Erythroblast (primary cell): ENCODE measurements around the gene CYP2B6.
"Not testable (repeated sequence)": the region's sequence is repeated elsewhere in the genome, so short reads cannot be mapped to it uniquely, and the experiment has no call there.

ENCODE experiments used
- DNase-seq, 2 experiments: peaks; one replicate each; lab custom pipeline; 2025; lab: John Stamatoyannopoulos, UW
- GATA1 ChIP-seq: IDR thresholded peaks from 2 replicates; pipeline ENCODE4 v1.6.1; 2011; ENCODE audit warnings: low read depth, mild to moderate bottlenecking, control low read depth, low read length, moderate library complexity
- POLR2A ChIP-seq: IDR thresholded peaks from 2 replicates; pipeline ENCODE4 v1.6.1; 2011; ENCODE audit warnings: mild to moderate bottlenecking, low read length

CYP2B6 gene

DNA sequence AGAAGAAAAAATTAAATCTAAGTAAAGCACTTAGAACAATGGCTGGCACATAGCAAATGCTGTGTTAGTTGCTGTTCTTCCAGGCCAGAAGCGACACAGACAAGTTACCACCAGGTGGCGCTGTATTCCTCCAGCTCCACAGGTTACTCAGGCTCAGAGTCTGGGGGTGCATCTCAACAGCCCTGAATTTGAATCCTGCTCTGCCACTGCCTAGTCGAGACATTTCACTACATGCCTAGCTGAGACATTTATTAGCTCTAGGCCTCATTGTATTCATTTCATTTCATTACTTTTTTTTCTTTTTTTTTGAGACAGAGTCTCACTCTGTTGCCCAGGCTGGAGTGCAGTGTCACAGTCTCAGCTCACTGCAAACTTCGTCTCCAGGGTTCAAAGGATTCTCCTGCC lies 16.4 kb upstream of the CYP2B6 start:
- DNase-seq: peak; percentile 78 to 89
- no peak for TF ChIP-seq POLR2A
- TF ChIP-seq GATA1: no peak

DNA sequence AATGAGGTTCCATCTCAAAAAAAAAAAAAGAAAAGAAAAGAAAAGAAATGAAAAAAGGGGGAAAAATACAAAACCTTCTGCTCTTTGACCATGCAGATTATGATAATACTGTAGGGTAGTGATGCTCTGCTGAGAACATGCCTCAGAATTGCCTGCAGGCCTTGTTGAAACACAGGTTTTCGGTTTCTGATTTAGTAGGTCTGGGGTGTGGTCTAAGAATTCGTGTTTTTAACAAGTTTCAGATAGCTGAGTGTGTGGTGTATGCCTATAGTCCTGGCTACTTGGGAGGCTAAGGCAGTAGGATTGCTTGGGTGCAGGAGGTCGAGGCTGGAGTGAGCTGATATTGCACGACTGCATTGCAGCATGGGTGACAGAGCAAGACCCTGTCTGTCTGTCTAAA lies 14.9 kb upstream of the CYP2B6 start:
- no peak for DNase-seq
- TF ChIP-seq POLR2A (no peak), GATA1 (no peak)

DNA sequence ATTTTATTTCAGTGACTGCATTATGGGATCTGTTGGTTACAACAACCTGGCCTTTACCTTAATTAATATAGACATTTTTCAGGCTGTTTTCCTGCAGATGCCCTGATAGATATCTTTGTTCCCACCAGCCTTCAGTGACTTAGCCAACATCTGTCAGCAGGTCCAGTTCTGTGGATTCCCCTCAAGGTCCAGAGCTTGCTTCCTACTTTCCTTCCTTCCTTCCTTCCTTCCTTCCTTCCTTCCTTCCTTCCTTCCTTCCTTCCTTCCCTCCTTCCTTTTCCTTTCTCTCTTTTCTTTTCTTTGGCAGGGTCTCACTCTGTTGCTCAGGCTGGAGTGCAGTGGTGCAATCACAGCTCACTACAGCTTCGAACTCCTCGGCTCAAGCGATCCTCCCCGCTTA lies 14.4 kb upstream of the CYP2B6 start:
- DNase-seq: no peak
- no peak for TF ChIP-seq GATA1
- no peak for TF ChIP-seq POLR2A

DNA sequence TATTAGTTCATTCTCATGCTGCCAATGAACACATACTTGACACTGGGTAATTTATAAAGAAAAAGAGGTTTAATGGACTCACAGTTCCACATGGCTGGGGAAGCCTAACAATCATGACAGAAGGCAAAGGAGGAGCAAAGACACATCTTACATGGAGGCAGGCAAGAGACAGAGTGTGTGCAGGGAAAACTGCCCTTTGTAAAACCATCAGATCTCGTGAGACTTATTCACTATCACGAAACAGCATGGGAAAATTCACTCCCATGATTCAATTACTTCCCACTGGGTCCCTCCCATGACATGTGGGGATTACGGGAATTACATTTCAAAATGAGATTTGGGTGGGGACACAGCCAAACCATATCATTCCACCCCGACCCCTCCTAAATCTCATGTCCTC lies 11.3 kb upstream of the CYP2B6 start:
- DNase-seq: not testable (repeated sequence)

DNA sequence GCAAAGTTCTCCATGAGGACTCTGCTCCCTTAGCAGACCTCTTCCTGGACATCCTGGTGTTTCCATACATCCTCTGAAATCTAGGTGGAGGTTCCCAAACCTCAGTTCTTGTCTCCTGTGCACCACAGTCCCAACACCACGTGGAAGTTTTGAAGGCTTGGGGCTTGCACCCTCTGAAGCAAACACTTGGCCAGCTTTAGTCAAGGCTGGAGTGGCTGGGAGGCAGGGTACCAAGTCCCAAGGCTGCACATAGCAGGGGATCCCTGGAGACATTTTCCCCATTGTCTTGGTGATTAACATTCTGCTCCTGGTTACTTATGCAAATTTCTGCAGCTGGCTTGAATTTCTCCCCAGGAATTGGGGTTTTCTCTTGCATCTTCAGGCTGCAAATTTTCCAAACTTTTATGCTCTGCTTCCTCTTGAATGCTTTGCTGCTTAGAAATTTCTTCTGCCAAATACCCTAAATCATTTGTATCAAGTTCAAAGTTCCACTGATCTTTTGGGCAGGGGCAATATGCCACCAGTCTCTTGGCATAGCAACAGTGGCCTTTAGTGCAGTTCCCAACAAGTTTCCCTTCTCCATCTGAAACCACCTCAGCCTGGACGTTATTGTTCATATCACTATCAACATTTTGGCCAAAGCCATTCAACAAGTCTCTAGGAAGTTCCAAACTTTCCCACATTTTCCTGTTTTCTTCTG lies 10.2 kb upstream of the CYP2B6 start:
- not testable (repeated sequence) for DNase-seq

DNA sequence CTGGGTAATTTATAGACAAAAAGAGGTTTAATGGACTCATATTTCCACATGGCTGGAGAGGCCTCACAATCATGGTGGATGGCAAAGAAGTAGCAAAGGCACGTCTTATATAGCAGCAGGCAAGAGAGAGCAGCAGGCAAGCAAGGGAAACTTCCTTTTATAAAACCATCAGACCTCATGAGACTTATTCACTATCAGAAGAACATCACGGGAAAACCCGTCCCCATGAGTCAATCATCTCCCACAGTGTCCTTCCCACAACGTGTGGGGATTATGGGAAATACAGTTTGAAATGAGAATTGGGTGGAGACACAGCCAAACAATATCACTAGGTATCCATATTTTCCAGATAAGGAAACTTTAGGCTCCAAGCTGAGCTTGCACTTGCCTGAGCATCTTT lies 9.5 kb upstream of the CYP2B6 start:
- no peak for DNase-seq
- TF ChIP-seq GATA1 (no peak), POLR2A (no peak)

DNA sequence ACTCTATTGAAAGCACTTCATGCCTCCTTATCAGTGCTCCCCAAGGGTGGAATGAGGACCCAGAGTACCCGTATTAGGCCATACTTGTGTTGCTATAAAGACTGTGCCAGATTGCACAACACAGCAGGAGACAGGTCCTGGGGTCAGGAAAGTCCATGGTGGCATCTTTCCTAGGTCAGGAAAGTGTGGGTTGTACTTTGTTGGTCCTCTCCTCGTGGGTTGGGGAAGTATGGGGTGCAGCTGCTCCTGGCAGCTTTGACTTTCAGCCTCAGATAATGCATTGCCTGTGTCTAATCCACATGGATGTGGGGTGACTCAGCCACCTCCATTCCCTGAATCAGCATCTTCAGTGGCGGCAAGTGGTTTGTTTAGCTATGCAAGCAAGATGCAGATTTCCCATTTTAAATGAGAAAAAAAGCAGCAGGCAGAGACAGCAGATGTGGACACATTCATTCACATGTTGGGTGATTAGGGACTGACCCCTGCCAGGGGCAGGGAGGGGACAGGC lies 8.4 kb upstream of the CYP2B6 start:
- DNase-seq: no peak
- TF ChIP-seq POLR2A: no peak
- TF ChIP-seq GATA1: no peak

DNA sequence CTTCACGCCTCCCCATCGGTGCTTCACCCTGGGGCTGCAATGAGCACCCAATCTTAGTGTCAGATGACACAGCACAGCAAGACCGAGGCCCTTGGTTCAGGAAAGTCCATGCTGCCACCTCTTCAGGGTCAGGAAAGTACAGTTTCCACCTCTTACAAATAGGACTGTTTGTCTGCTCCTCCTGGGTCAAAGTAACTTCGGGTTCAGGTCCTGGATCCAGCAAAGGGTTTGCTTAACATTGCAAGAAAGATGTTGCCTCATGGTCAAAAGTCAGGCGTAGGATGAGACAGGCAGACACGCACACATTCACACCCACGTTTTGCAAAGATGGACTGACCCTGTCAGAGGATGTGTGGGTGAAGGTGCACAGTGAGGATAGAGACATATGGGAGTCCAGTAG lies 1.6 kb upstream of the CYP2B6 start:
- DNase-seq: no peak
- no peak for TF ChIP-seq POLR2A
- no peak for TF ChIP-seq GATA1

DNA sequence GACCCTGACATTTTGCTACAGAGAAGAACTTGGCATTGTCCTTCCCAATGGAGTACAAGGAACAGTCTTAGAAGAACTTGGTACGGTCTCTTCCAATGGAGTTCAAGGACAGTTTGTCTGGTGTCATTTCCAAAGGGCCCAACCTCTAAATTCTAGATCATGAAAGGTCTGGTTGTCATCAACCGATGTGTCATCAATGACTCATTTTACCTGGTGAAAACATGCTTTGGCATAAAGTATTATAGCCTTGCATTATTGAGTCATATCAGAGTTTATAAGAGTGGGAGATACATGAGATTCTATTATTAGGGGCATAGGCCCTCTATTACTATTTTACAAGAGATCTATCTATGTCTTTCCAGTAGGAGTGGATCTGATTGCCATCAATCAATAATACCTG lies 4.3 kb downstream of the CYP2B6 start:
- no peak for DNase-seq
- TF ChIP-seq POLR2A: no peak
- TF ChIP-seq GATA1: no peak

DNA sequence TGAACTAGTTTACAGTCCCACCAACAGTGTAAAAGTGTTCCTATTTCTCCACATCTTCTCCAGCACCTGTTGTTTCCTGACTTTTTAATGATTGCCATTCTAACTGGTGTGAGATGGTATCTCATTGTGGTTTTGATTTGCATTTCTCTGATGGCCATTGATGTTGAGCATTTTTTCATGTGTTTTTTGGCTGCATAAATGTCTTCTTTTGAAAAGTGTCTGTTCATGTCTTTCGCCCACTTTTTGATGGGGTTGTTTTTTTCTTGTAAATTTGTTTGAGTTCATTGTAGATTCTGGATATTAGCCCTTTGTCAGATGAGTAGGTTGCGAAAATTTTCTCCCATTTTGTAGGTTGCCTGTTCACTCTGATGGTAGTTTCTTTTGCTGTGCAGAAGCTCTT lies 7.9 kb downstream of the CYP2B6 start:
- DNase-seq: not testable (repeated sequence)

DNA sequence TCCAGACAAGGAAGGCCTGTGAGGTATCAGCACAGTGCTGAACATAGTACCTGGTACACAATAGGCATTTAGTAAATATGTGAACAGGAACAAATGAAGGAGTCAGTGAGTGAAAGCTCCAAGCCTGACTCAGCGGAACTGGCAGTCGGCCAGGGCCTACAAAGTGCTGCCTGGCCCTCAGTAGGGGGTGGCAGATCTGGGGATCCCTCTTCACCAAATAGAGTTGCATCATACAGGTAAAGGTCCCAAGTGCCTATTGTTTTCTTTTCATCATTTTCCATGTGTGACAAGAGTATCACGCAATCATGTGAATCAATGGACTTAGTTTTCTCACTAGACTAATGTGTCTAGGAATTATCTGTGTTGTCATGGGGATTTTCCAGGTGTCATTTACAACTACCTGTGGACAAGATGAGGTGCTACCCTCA lies 9.2 kb downstream of the CYP2B6 start:
- DNase-seq: peak in 1 of 2 experiments; percentile 30
- TF ChIP-seq POLR2A (no peak), GATA1 (no peak)

DNA sequence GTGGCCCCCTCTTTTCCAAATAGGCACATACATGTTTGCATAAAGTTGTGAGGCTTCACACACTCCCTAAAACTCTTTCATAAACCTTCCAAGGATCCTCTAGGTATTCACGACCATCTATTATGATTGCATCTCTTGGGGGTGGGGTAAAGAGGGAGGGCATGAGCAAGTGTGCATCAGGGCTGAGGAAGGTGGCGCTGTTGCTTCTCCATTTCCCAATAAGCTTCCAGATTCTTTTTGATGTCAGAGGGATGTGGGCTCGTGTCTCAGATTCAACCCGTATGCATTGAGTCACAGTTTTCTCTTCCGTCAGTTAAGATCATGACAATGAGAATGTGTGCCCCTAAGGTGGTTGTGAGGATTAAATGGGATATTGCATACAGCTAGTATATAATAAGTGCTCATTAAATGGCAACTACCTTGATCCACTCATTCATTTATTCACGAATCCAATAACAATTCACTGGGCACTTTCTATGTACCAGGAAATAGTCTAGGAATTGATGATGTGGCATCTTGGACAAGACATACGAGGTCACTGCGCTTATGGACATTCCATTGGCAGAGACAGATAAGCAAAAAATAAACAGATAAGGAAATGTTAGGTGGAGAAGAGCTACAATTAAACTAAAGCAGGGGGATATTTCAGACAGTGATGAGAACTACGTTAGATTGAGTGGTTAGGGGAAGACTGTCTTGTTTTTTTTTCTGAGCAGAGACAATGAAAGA lies 10.3 kb downstream of the CYP2B6 start:
- TF ChIP-seq GATA1 (no peak), POLR2A (no peak)
- DNase-seq: peak; percentile 5 to 10

DNA sequence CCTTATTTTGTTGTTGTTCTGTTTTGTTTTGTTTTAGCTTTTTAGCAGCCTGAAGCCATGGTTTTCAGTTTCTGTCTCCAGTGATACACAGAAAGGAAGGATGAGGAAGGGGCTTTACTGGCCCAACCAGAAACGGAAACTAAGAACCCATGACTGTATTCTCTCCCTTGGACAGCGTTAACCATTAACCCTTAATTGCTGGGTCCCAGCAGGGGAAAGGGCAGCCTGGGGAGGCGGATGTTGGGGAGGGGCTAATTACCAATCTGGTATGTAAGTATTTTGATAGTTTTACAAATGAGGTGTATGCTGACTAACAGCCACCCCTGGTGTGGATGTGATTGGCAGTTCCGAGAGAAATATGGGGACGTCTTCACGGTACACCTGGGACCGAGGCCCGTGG lies 12.6 kb downstream of the CYP2B6 start:
- DNase-seq: not testable (repeated sequence)

DNA sequence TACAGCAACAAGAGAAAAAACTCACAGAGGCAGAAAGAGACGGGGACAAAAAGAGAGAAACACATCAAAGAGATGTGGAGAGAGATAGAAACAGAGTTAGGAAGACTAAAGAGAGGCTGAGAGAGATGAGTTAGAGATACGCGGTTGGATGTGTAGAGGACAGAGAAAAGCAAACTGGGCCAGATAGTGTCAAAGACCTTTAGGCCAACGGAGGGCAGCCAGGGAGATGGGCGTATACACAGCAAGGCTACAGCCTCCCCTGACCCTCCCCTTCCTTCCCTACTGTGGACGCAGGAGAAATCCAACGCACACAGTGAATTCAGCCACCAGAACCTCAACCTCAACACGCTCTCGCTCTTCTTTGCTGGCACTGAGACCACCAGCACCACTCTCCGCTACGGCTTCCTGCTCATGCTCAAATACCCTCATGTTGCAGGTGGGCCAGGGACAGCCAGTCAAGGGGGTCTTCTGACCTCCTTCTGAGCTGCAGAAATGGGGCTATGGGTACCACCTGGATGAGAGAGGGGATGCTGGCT lies 18.7 kb downstream of the CYP2B6 start:
- no peak for DNase-seq
- TF ChIP-seq POLR2A (no peak), GATA1 (no peak)

DNA sequence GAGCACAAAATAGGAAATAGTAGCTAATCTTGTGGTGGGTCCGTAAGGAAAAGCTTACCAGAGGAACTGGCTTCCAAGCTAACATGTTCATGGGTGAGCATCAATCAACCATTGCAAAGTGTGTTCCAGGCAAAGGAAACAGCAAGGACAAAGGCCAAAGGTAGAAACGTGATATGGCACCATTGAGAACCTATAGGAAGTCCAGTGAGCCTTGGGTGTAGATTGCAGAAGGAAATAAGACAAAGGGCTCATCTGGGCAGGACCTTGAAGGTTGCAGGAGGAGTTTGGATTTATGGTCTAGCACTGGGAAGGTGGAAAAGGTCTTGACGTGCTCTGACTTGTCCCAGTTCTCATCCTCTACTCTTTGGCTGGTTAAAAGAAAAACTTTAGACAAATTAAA lies 22.3 kb downstream of the CYP2B6 start:
- DNase-seq: no peak
- TF ChIP-seq POLR2A (no peak), GATA1 (no peak)
